Measurements from ENCODE around the gene CEP63. TPM values are rescaled to one million over a fixed set of nuclear protein-coding genes. Genes with fewer than 3 reads are reported as not detected.
A peak's percentile ranks its signal among the peaks of the same experiment; 100 is the strongest.

The CEP63 gene
- total RNA-seq, 1 donor from 2014 or later: 24.6 TPM

DNA sequence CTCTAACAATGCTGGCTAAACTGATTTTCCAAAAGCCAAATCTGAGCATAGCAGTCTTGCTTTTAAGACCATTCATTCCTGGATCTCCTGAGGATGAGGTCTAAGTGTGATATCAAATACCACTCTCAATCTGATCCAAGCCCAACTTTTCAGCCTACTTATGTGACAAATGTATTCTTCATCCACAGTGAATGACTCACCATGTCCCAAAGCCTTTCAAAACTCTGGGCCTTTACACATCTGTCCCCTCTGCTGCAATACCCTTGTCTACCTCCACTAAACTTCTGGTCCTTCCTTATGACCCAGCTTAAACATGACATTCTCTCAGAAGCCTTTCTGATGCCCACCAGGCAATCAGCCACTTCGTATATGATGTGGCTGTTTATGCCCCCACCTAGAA is 4.7 kb upstream of the CEP63 start:
- no peaks in the 10 kb centered on the region for H3K9me3 Mint-ChIP-seq
- no peaks in the 10 kb centered on the region for H3K27me3 Mint-ChIP-seq
- CTCF ChIA-PET: interaction anchor here (1.3 to 2.3 kb wide), 3 partner anchors 10 to 179 kb away, joined by 4 to 8 read pairs (median 4); no protein-coding TSS in a partner anchor
- no peak overlapping the region for H3K27ac Mint-ChIP-seq
- DNase-seq: no peak
- peaks cover 70% of the 10 kb centered on the region for H3K36me3 Mint-ChIP-seq (ENCODE audit: low read depth)
- POLR2A ChIA-PET: no interaction called here
- peaks cover 24% of the 10 kb centered on the region for H3K4me1 Mint-ChIP-seq
- TF ChIP-seq, protein P1, sequence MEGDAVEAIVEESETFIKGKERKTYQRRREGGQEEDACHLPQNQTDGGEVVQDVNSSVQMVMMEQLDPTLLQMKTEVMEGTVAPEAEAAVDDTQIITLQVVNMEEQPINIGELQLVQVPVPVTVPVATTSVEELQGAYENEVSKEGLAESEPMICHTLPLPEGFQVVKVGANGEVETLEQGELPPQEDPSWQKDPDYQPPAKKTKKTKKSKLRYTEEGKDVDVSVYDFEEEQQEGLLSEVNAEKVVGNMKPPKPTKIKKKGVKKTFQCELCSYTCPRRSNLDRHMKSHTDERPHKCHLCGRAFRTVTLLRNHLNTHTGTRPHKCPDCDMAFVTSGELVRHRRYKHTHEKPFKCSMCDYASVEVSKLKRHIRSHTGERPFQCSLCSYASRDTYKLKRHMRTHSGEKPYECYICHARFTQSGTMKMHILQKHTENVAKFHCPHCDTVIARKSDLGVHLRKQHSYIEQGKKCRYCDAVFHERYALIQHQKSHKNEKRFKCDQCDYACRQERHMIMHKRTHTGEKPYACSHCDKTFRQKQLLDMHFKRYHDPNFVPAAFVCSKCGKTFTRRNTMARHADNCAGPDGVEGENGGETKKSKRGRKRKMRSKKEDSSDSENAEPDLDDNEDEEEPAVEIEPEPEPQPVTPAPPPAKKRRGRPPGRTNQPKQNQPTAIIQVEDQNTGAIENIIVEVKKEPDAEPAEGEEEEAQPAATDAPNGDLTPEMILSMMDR (IDR thresholded peaks at IDR 0.05): no peak
- H3K4me3 Mint-ChIP-seq: no peak overlapping the region
- ATAC-seq (ENCODE audit: low read depth): no peak
- intact Hi-C loops (cut with micrococcal nuclease): loop anchor here (10.0 kb wide), 1 partner anchor 1036 kb away; no protein-coding TSS in a partner anchor

DNA sequence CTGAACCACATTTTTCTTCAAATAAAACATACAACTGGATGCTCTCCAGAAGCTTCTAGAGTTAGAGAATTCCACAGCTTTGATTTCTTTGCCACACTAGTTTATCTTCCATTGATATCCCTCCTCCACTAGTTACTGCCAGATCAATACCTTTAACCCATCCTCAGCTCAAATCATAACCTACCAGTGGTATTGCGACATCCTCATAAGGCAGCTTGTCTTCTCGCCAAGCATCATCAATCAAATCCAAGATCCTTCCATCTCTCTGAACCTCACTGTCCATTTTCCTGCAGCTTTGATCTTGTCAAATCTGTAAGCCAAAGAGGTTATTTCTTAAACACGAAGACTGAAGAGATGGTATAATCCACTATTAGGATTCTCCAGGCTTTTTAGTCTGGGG is 3.2 kb upstream of the CEP63 start:
- H3K27ac Mint-ChIP-seq: no peak overlapping the region
- ChIA-PET POLR2A (no interaction called here), CTCF (interaction anchor here (2.3 to 3.9 kb wide), 3 partner anchors 8 to 270 kb away, joined by 8 to 25 read pairs (median 11); no protein-coding TSS in a partner anchor)
- DNase-seq: no peak
- no peaks in the 10 kb centered on the region for H3K27me3 Mint-ChIP-seq
- peaks cover 59% of the 10 kb centered on the region for H3K36me3 Mint-ChIP-seq (ENCODE audit: low read depth)
- H3K9me3 Mint-ChIP-seq: no peaks in the 10 kb centered on the region
- ATAC-seq (ENCODE audit: low read depth): no peak
- no peak overlapping the region for H3K4me3 Mint-ChIP-seq
- H3K4me1 Mint-ChIP-seq: peaks cover 35% of the 10 kb centered on the region
- intact Hi-C loops (cut with micrococcal nuclease): loop anchor here (10.0 kb wide), 1 partner anchor 1038 kb away; no protein-coding TSS in a partner anchor
- TF ChIP-seq, protein P1 (IDR thresholded peaks at IDR 0.05): no peak

DNA sequence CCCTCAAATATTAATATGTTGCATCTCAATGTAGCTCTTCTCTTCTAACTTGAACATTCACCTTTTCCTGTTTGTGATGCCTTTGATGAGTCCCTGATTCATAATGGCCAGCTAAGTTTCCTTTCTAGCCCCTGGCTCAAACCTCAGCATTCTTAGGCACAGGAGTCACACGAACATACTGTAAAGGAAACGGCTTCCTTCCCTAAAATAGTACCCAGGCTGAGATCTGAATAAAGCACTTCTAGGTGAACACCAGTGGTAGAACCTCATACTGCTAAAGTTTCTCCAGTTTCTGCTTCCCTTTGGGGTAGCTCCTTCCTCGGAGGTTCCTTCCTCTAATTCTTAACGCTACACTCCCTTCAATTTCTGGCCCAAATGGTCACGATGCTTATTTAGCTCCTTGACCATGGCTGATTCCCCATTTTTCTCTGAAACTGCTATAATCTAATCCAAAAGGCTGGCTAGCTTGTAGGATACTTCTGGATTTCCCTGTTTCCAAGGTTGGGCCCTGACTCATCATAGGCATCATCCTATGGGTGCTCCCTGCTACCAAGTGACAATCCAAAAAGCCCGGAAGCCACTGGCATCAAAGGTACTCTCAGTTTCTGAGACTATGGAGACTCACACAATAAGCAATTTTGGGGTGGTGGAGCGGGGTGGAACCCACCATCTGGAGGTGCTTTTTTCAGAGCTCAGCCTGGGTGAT is 2.5 kb upstream of the CEP63 start:
- DNase-seq (no peak), ATAC-seq (ENCODE audit: low read depth) (no peak)
- TF ChIP-seq, protein P1 (IDR thresholded peaks at IDR 0.05): no peak
- intact Hi-C loops (cut with micrococcal nuclease): loop anchor here (10.0 kb wide), 1 partner anchor 1039 kb away; no protein-coding TSS in a partner anchor
- ChIA-PET CTCF (interaction anchor here (2.3 to 3.9 kb wide), 3 partner anchors 8 to 271 kb away, joined by 8 to 25 read pairs (median 11); no protein-coding TSS in a partner anchor), POLR2A (no interaction called here)
- H3K4me3 Mint-ChIP-seq: peak overlapping the region; percentile 50
- peaks cover 51% of the 10 kb centered on the region for H3K36me3 Mint-ChIP-seq (ENCODE audit: low read depth)
- H3K9me3 Mint-ChIP-seq: no peaks in the 10 kb centered on the region
- H3K27me3 Mint-ChIP-seq: no peaks in the 10 kb centered on the region
- H3K27ac Mint-ChIP-seq: no peak overlapping the region
- peaks cover 42% of the 10 kb centered on the region for H3K4me1 Mint-ChIP-seq

DNA sequence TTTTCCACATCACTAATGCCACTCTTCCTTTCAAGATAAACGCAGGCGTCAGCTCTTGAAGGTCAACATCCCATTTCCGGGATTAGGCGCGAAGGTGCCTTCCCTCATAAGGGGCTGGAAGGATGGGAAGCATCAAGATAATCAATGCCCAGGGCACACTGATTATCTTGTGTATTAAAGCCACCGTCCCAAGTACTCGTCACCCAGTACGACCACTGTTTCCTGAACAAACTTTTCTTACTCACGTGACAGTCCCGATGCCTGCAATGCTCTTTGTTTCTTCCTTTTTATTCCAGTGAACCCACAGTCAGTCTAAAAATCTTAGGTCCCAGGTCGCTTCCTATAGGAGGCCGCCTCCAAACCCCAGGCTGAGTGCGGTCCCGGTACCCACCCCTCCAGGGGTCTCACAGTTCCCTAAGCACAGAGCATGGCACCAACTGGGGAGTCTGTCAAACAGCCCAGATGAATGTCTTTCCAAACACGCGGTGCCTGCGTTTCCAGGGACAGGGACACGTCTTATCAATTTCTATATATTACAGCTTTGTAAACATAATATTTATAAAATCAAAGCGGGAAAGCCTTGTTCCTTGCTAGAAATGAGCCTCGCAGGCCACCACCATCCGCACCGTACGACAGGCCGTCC is 661 bp upstream of the CEP63 start:
- TF ChIP-seq, protein P1 (IDR thresholded peaks at IDR 0.05): no peak
- H3K9me3 Mint-ChIP-seq: no peaks in the 10 kb centered on the region
- ChIA-PET CTCF (interaction anchor here (1.2 to 3.9 kb wide), 4 partner anchors 8 to 272 kb away, joined by 3 to 25 read pairs (median 4); no protein-coding TSS in a partner anchor), POLR2A (interaction anchor here (1.1 to 3.0 kb wide), 11 partner anchors 9 to 1770 kb away, joined by 3 to 16 read pairs (median 5); partner anchors contain the start of genes CDV3 and RYK)
- H3K4me3 Mint-ChIP-seq: peak overlapping the region; percentile 99
- intact Hi-C loops (cut with micrococcal nuclease): loop anchor here (1.0 to 10.0 kb wide), 6 partner anchors 558 to 1767 kb away; partner anchors contain the start of genes NPHP3, PCCB, PPP2R3A and SRPRB
- H3K27ac Mint-ChIP-seq: peak overlapping the region; percentile 98
- DNase-seq: no peak
- H3K4me1 Mint-ChIP-seq: peaks cover 51% of the 10 kb centered on the region
- H3K27me3 Mint-ChIP-seq: no peaks in the 10 kb centered on the region
- peaks cover 40% of the 10 kb centered on the region for H3K36me3 Mint-ChIP-seq (ENCODE audit: low read depth)
- ATAC-seq (ENCODE audit: low read depth): peak; percentile 6

Measured in activated B cell treated with CpG ODN at 0.5 μM for 24 hours (primary cell).